ENCODE data around the gene AGXT. TPM values are rescaled to one million over a fixed set of nuclear protein-coding genes. Genes with fewer than 3 reads are reported as not detected.

Gene AGXT
- total RNA-seq, 1 donor from 2014 or later: not detected

- Mint-ChIP-seq H3K4me1 (ENCODE audit: unreplicated experiment) (peaks cover 6% of the 10 kb centered on the region), H3K4me3 (ENCODE audit: unreplicated experiment) (no peak overlapping the region), H3K9me3 (ENCODE audit: unreplicated experiment) (no peaks in the 10 kb centered on the region), H3K27me3 (ENCODE audit: unreplicated experiment) (peaks cover 4% of the 10 kb centered on the region), H3K36me3 (ENCODE audit: low read depth, unreplicated experiment) (no peaks in the 10 kb centered on the region), H3K27ac (ENCODE audit: unreplicated experiment) (no peak overlapping the region)
- TF ChIP-seq CTCF (IDR thresholded peaks at IDR 0.05; ENCODE audit: unreplicated experiment): no peak
- DNase-seq (ENCODE audit: low spot score): no peak
These were observed 33.5 kb downstream of the AGXT start for GRCh38 chr2:240901986-240902614.

DNA sequence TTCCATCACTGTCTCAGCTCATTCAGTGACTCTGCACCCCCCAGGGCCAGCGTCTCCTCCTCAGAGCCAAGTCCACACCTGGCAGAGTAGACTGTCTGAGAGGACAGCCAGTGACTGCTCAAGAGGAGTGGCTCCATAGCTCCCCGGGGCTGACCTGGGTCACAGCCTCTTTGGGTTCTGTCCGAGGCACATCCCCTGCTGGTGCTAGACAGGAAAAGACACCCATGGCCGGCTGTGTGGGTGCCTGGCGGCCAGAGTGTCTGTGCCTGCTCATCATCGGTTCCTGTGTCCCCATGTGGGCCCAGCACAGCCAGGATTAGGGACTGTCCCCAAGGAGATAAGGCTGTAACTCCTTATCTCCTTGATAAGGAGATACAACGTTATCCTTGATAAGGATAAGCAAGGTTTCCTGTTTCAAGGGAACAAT lies 34.0 kb downstream of the AGXT start:
- H3K4me1 Mint-ChIP-seq (ENCODE audit: unreplicated experiment): peaks cover 6% of the 10 kb centered on the region

DNA sequence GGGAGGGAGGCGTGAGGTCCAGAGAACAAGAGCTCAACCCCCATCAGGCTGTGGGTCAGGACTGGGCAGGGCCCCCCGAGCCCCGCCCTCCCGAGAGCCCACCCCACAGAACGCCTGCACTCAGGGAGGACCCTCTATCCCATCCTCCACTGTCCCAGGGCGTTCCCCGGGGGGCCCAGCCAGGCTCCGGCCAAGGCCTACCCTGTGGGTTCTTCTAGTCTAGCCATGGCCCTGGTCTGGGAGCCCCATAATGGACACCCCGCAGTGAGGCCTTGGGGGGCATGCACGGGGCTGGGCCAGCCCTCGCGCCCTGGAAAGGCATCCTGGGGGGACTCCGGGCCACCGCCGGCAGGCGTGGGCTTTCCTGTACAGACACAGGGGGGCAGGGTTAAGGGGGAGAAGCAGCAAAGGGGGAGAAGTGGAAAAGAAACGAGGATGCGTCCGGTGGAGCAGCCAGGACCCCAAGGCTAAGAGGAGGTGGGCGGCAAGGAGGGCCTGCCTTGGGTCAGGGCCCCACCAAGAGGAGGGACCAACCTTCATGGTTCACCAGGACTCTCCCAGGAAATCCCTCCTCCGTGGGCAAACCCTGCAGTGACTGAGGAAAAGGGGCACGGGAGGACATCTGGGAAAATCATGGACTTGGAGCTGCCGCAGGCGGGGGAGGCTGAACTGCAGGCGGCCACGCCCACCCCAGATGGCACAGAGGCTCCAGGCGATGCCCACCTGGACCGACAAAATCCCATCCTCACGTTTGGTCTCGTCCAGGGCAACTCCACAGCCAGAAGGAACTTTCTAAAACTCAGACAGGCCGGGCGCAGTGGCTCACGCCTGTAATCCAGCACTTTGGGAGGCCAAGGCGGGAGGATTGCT lies 34.8 kb downstream of the AGXT start:
- no peak overlapping the region for H3K27ac Mint-ChIP-seq (ENCODE audit: unreplicated experiment)
- H3K27me3 Mint-ChIP-seq (ENCODE audit: unreplicated experiment): peaks cover 4% of the 10 kb centered on the region
- no peak overlapping the region for H3K4me3 Mint-ChIP-seq (ENCODE audit: unreplicated experiment)
- no peak for TF ChIP-seq CTCF (IDR thresholded peaks at IDR 0.05; ENCODE audit: unreplicated experiment)
- H3K4me1 Mint-ChIP-seq (ENCODE audit: unreplicated experiment): peaks cover 4% of the 10 kb centered on the region
- no peaks in the 10 kb centered on the region for H3K36me3 Mint-ChIP-seq (ENCODE audit: low read depth, unreplicated experiment)
- no peak for DNase-seq (ENCODE audit: low spot score)
- H3K9me3 Mint-ChIP-seq (ENCODE audit: unreplicated experiment): no peaks in the 10 kb centered on the region

More for the DNA sequence above, 34.0 kb downstream of the AGXT start:
- Mint-ChIP-seq H3K4me3 (ENCODE audit: unreplicated experiment) (no peak overlapping the region), H3K36me3 (ENCODE audit: low read depth, unreplicated experiment) (no peaks in the 10 kb centered on the region), H3K9me3 (ENCODE audit: unreplicated experiment) (no peaks in the 10 kb centered on the region), H3K27me3 (ENCODE audit: unreplicated experiment) (peaks cover 4% of the 10 kb centered on the region), H3K27ac (ENCODE audit: unreplicated experiment) (no peak overlapping the region)
- TF ChIP-seq CTCF (IDR thresholded peaks at IDR 0.05; ENCODE audit: unreplicated experiment): no peak
- DNase-seq (ENCODE audit: low spot score): no peak

GRCh38 chr2:240904216-240905175 lies 35.9 kb downstream of the AGXT start:
- Mint-ChIP-seq H3K4me3 (ENCODE audit: unreplicated experiment) (no peak overlapping the region), H3K27ac (ENCODE audit: unreplicated experiment) (no peak overlapping the region), H3K27me3 (ENCODE audit: unreplicated experiment) (peaks cover 5% of the 10 kb centered on the region), H3K36me3 (ENCODE audit: low read depth, unreplicated experiment) (no peaks in the 10 kb centered on the region), H3K4me1 (ENCODE audit: unreplicated experiment) (no peaks in the 10 kb centered on the region), H3K9me3 (ENCODE audit: unreplicated experiment) (no peaks in the 10 kb centered on the region)
- no peak for TF ChIP-seq CTCF (IDR thresholded peaks at IDR 0.05; ENCODE audit: unreplicated experiment)
- no peak for DNase-seq (ENCODE audit: low spot score)
